Medulla oblongata (tissue), 1 donor: ENCODE data around the gene SIK2.
"Not testable (repeated sequence)": the region's sequence is repeated elsewhere in the genome, so short reads cannot be mapped to it uniquely, and the experiment has no call there.

Experiments
- DNase-seq: peaks from one replicate; pipeline ENCODE4 v3.0.0-alpha.2; 2015; ENCODE audit errors: extremely low spot score

Gene SIK2

GRCh38 chr11:111698852-111699559, 96.8 kb downstream of the SIK2 start:
- no peak for DNase-seq

GRCh38 chr11:111699579-111700156, 97.4 kb downstream of the SIK2 start:
- no peak for DNase-seq

- no peak for DNase-seq
Observed at GRCh38 chr11:111700162-111700561, 97.9 kb downstream of the SIK2 start.

- no peak for DNase-seq
Observed at GRCh38 chr11:111702623-111703022, 100.4 kb downstream of the SIK2 start.

GRCh38 chr11:111703576-111703975, 101.3 kb downstream of the SIK2 start:
- no peak for DNase-seq

GRCh38 chr11:111707039-111707690, 104.9 kb downstream of the SIK2 start:
- DNase-seq: peak; percentile 48

- DNase-seq: no peak
Observed at GRCh38 chr11:111707691-111708067, 105.4 kb downstream of the SIK2 start.

- DNase-seq: no peak
Observed at GRCh38 chr11:111714522-111714921, 112.3 kb downstream of the SIK2 start.

- DNase-seq: no peak
Observed at GRCh38 chr11:111715142-111715816, 113.0 kb downstream of the SIK2 start.

- not testable (repeated sequence) for DNase-seq
Observed at GRCh38 chr11:111717660-111718059, 115.4 kb downstream of the SIK2 start.

- no peak for DNase-seq
Observed at GRCh38 chr11:111718436-111718835, 116.2 kb downstream of the SIK2 start.

GRCh38 chr11:111718859-111719258, 116.6 kb downstream of the SIK2 start:
- no peak for DNase-seq

GRCh38 chr11:111719379-111719778, 117.1 kb downstream of the SIK2 start:
- DNase-seq: no peak

GRCh38 chr11:111720801-111721494, 118.7 kb downstream of the SIK2 start:
- no peak for DNase-seq

GRCh38 chr11:111722501-111722900, 120.3 kb downstream of the SIK2 start:
- DNase-seq: no peak

- no peak for DNase-seq
Observed at GRCh38 chr11:111723595-111723994, 121.3 kb downstream of the SIK2 start.

GRCh38 chr11:111724615-111725129, 122.4 kb downstream of the SIK2 start:
- no peak for DNase-seq

GRCh38 chr11:111725621-111726020, 123.4 kb downstream of the SIK2 start:
- DNase-seq: no peak

GRCh38 chr11:111726301-111726713, 124.1 kb downstream of the SIK2 start:
- DNase-seq: no peak

- no peak for DNase-seq
Observed at GRCh38 chr11:111727431-111727830, 125.2 kb downstream of the SIK2 start.

GRCh38 chr11:111729071-111729830, 127.0 kb downstream of the SIK2 start:
- DNase-seq: peak; percentile 61
